GM18867 (cell line): ENCODE data around the gene TTLL12.
A peak's percentile ranks its signal among the peaks of the same experiment; 100 is the strongest.

Source experiments
- ATAC-seq: cut with Tn5 transposase; IDR thresholded peaks from one replicate; pipeline ENCODE4 v1.9.1; 2021; ENCODE audit warnings: mild to moderate bottlenecking, moderate library complexity; ENCODE audit not compliant: unreplicated experiment

Gene TTLL12

DNA sequence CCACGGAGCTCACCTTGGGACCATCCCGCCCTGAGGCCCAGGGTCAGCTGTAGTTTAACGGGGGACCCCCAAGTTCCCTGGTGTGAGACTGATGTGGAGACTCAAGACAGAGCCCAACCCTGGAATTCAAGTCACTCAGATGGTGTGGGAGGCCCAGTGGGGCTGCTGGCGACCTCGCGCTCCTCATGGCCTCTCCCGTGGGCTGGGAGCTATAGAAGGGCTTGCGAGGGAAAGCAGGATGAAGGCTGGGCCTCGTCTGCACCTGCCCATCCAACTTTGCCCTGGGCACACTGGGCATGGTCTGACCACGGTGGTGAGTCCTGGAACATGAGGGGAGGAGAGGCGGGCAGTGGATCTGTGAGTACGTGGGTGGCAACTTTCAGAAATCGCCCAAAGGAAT is 13.6 kb upstream of the TTLL12 start:
- ATAC-seq, result no peak

DNA sequence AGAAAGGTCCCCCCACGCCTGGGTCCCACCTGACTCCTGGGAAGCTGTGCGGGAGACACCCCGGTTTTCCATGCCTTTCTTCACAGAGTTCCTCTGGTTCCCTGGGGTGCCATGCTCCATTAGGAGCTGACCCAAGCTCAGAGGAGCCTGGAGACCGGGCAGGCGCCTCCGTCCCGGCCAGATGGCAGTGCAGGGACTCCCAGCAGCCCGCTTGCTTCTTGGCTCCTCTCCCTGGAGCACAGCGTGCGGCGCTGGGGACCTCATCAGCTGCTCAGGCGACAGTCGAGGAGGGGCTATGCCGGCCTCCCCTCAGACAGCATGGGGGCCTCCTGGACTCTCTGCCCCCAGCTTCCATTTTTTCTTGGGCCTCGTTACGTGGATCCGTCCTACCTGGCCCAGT is 13.1 kb upstream of the TTLL12 start:
- no peak for ATAC-seq

DNA sequence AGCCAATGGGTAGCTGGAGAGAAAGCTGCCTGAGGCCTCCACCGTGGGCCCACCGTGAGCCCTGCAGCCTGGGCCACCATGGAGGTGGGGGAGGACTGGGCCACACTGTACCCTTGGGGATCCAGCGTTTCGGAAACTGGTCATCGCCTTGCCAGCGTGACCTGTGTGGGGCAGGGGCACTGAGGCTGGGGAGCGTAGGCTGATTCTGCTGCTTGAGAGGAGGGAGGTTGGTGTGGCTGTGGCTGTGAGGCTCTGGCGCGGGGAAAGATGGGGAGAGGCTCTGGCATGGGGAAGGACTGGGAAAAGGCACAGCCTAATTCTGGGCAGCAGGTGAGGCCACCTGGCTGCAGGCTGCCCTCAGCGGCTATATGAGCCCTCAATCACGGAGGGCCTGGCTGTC is 12.6 kb upstream of the TTLL12 start:
- no peak for ATAC-seq

GRCh38 chr22:43198936-43199335 is 12.0 kb upstream of the TTLL12 start:
- ATAC-seq, result no peak

GRCh38 chr22:43198126-43198525 is 11.2 kb upstream of the TTLL12 start:
- ATAC-seq, result no peak

GRCh38 chr22:43197271-43197941 is 10.5 kb upstream of the TTLL12 start:
- ATAC-seq, result no peak

DNA sequence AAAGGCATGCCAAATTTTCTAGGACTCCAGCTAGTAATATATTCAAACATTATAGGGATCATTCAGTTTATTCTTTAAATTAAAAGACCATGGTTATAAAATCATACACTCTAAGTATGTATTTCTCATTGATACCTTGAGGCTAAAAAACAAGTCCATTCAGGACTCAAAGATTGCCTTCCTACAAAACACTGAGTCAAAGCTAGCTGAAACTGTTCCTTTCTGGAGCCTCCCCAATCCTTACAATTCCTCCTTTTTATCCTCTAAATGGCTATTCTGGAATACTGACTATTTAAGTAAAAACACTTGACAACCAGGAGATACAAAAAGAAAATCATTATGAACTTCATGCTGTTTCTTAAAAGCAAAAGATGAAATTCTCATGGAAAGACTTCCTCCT is 4.9 kb upstream of the TTLL12 start:
- no peak for ATAC-seq

- no peak for ATAC-seq
Measured at GRCh38 chr22:43188829-43189545, 2.1 kb upstream of the TTLL12 start.

DNA sequence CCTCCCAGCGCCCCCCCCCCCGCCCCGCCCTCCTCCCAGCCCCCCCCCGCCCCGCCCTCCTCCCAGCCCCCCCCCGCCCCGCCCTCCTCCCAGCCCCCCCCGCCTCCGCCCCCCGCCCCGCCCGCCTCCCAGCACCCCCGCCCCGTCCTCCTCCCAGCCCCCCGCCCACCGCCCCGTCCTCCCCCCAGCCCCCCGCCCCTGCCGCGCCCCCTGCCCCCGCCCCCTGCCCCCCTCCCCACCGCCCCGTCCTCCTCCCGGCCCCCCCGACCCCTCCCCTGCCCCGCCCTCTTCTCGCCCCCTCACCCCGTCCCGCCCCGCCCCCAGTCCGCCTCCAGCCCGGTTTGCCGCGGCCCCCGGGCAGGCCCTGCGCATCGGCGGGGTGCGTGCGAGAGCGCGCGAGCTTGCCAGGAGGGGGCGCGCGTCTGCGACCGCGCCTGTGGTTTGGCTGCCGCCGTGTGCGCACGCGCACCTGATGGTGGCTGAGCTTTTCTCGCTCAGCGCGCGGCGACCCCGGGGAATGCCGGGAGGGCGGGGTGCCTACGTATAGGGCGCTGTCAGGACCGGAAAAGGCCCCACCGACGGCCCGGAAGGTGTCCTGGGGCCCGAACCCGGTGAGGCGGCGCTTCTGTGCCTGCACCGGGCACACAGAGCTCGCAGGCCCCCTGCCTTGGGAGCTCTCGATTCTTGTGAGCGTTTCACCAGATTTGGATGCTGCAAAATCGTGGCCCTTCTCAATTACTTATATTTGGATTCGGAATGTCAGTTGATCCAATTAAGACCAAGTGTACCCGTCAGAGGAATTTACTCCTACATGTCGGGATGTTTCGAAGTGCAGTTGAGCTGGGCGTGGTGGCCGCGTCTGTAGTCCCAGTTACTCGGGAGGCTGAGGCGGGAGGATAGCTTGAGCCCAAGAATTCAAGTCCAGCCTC is 501 bp upstream of the TTLL12 start:
- peak; percentile 84 for ATAC-seq

DNA sequence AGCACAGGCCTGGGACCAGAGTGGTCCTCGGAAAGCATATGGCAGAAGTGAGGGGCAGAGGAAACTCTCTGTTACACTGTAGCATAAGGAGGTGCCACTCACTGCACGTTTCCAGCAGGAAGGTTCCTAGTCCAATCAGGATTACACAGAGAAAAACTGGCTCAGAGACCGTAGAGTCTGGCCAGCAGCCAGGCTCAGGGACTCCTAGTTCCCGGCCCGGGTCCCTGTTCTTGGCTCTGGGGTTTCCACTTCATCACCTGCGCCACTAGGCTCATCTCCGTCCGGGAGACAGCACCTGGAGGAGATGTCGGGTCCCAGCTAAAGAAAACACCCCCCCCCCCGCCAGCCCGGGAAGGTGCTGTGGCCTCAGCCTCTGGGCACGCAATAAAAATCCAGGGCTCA is 1.1 kb downstream of the TTLL12 start:
- no peak for ATAC-seq

DNA sequence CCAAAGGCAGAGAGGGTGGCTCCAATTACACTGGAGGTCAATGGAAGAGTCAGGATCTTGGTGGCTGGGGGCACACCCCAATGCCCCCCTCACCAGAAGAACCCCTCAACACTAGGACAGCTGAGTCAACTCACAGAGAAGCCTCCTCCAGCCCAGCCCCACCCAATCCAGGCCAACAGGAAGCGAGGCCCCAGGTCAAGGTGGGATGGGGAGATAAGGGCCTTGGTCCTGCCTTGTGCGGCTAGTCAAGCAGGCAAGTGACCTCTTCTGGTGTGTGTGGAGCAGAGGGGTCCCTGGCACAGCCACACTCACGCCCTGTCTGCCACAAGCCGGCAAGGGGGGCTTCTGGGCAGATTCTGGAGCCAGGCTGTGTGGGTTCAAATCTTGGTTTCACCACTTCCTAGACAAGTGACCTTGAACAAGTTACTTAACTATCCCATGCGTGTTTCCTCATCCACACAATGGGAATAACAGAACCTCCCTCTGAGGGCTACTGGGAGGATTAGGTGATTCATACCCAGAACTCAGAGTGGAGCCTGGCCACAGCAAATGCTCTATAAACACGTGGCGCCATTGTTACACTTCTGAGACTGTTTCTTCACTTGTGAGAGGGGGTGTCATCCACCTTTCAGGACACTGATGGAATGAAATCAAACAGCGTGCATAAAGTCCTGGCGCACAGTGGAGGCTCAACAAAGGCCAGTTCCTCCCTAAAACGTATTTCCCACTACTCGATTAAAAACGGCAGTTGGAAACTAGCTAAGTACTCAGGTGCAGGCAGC is 3.2 kb downstream of the TTLL12 start:
- no peak for ATAC-seq

GRCh38 chr22:43182726-43183125 is 4.2 kb downstream of the TTLL12 start:
- no peak for ATAC-seq

DNA sequence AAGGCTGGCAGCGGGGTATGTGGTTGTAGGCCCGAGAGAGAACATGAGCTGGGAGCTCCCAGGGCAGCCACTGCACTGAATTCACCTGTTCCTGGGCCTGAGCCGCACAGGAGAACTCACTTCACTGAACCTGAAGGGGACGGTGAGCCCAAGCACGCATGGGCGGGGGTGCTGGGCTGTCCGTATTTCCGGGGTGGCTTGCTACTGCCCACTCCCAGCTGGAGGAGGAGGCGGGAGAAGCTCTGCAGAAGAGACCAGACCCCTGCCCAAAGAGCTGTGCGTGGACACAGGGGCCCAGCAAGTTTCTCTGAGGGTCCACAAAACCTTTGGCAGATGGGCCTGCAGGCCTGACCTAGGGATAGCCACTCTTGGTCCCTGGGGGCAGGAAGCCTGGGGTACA is 4.8 kb downstream of the TTLL12 start:
- ATAC-seq, result no peak

GRCh38 chr22:43181321-43182076 is 5.4 kb downstream of the TTLL12 start:
- ATAC-seq, result no peak

DNA sequence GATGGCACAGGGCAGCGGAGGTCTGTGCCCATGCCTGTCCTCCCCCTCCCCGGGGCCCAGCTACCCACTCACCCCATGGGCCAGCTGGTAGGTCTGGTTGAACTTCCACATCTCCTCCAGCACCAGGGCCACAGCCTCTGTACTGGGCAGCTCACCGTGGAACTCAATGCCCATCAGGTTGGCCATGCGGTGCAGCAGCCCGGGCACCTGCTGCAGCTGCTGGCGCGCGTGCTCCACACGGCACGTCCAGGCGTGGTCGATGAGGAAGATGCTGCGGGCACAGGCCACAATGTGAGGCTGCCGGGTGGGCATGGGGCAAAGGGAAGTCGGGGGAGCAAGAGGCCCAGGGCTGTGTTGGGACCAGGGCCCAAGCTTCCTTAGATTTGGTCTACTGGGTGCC is 6.3 kb downstream of the TTLL12 start:
- ATAC-seq, result no peak

GRCh38 chr22:43179911-43180195 is 7.1 kb downstream of the TTLL12 start:
- no peak for ATAC-seq

GRCh38 chr22:43179146-43179910 is 7.6 kb downstream of the TTLL12 start:
- ATAC-seq, result no peak

DNA sequence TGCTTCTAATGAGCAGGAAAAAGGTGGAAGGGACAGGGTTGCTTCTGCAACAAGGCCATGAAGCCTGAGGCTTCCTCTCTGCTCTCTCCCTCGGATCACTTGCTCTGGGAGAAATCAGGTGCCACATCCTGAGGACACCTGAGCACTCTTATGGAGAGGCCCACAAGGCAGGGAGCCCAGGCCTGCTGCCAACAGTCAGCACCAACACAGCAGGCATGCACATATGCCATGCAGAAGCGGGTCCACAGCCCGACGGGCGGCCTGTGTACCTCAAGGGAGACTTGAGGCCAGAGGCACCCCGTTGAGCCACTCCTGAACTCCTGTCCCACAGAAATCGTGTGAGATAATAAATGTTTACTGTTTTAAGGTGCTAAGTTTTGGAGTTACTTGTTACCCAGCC is 9.5 kb downstream of the TTLL12 start:
- ATAC-seq, result no peak

- ATAC-seq, result no peak
Measured at GRCh38 chr22:43176090-43176489, 10.8 kb downstream of the TTLL12 start.
